ENCODE results near the gene SH3TC1.

GRCh38 chr4:8228319-8229250 is 29.5 kb downstream of the SH3TC1 start:
- TF ChIP-seq CTCF (IDR thresholded peaks at IDR 0.05): no peak
- no peak for TF ChIP-seq POLR2A (IDR thresholded peaks at IDR 0.05)

Data from adrenal gland (tissue), 5 donors.